WTC11 (cell line): ENCODE measurements around the gene CACNA2D3.

Source experiments
- CDX4 ChIP-seq: fragments of 250-450 bp; sonication (Bioruptor Pico); IDR thresholded peaks from 2 replicates; pipeline ENCODE4 v1.9.0; 2021; ENCODE audit warnings: moderate library complexity, mild to moderate bottlenecking, inconsistent platforms, borderline replicate concordance
- ETV6 ChIP-seq: sonication (generic); formaldehyde crosslinking; IDR thresholded peaks from 2 replicates; pipeline ENCODE4 v1.8.1; 2022; ENCODE audit warnings: mild to moderate bottlenecking, missing genetic modification reagents
- GABPB1 ChIP-seq: sonication (generic); formaldehyde crosslinking; IDR thresholded peaks from 2 replicates; pipeline ENCODE4 v1.8.1; 2023; ENCODE audit warnings: mild to moderate bottlenecking, missing genetic modification reagents
- IRF2 ChIP-seq: sonication (generic); formaldehyde crosslinking; IDR thresholded peaks from 2 replicates; pipeline ENCODE4 v1.8.0; 2022; ENCODE audit warnings: low read depth, missing genetic modification reagents, borderline replicate concordance
- JUN ChIP-seq: sonication (generic); formaldehyde crosslinking; IDR thresholded peaks from 2 replicates; pipeline ENCODE4 v1.8.0; 2023; ENCODE audit warnings: mild to moderate bottlenecking, missing genetic modification reagents
- RELA ChIP-seq: sonication (generic); formaldehyde crosslinking; IDR thresholded peaks from 2 replicates; pipeline ENCODE4 v1.8.1; 2022; ENCODE audit warnings: missing genetic modification reagents, mild to moderate bottlenecking, borderline replicate concordance
- ZMAT4 ChIP-seq: fragments of 250-450 bp; sonication (Bioruptor Pico); IDR thresholded peaks from 2 replicates; pipeline ENCODE4 v1.9.0; 2021; ENCODE audit warnings: mild to moderate bottlenecking
- ZNF263 ChIP-seq: sonication (generic); formaldehyde crosslinking; IDR thresholded peaks from 2 replicates; pipeline ENCODE4 v1.8.1; 2022; ENCODE audit warnings: low read depth, mild to moderate bottlenecking, moderate library complexity, missing genetic modification reagents
- ZNF512 ChIP-seq: sonication (generic); formaldehyde crosslinking; IDR thresholded peaks from 2 replicates; pipeline ENCODE4 v1.8.1; 2022; ENCODE audit warnings: missing genetic modification reagents, borderline replicate concordance
- TF ChIP-seq, protein P1 (sequence below): sonication (generic); formaldehyde crosslinking; IDR thresholded peaks from 2 replicates; pipeline ENCODE4 v1.8.0; 2022; ENCODE audit warnings: mild to moderate bottlenecking, missing genetic modification reagents
- TF ChIP-seq, protein P2 (sequence below): fragments of 200-600 bp; IDR thresholded peaks from 2 replicates; pipeline ENCODE4 v1.8.0; 2022; ENCODE audit warnings: antibody characterized with exemption
- TF ChIP-seq, protein P3 (sequence below): sonication (generic); formaldehyde crosslinking; IDR thresholded peaks from 2 replicates; pipeline ENCODE4 v1.8.1; 2023; ENCODE audit warnings: mild to moderate bottlenecking, missing genetic modification reagents

- TF ChIP-seq, protein P1, sequence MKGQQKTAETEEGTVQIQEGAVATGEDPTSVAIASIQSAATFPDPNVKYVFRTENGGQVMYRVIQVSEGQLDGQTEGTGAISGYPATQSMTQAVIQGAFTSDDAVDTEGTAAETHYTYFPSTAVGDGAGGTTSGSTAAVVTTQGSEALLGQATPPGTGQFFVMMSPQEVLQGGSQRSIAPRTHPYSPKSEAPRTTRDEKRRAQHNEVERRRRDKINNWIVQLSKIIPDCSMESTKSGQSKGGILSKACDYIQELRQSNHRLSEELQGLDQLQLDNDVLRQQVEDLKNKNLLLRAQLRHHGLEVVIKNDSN (CRISPR knock-in tag) = no peak
- TF ChIP-seq, protein P2, sequence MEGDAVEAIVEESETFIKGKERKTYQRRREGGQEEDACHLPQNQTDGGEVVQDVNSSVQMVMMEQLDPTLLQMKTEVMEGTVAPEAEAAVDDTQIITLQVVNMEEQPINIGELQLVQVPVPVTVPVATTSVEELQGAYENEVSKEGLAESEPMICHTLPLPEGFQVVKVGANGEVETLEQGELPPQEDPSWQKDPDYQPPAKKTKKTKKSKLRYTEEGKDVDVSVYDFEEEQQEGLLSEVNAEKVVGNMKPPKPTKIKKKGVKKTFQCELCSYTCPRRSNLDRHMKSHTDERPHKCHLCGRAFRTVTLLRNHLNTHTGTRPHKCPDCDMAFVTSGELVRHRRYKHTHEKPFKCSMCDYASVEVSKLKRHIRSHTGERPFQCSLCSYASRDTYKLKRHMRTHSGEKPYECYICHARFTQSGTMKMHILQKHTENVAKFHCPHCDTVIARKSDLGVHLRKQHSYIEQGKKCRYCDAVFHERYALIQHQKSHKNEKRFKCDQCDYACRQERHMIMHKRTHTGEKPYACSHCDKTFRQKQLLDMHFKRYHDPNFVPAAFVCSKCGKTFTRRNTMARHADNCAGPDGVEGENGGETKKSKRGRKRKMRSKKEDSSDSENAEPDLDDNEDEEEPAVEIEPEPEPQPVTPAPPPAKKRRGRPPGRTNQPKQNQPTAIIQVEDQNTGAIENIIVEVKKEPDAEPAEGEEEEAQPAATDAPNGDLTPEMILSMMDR = no peak
- TF ChIP-seq ZNF512 (CRISPR knock-in tag) (no peak), JUN (CRISPR knock-in tag) (no peak), RELA (CRISPR knock-in tag) (no peak), GABPB1 (no peak), CDX4 (CRISPR knock-in tag) (no peak), ZNF263 (CRISPR knock-in tag) (no peak), IRF2 (CRISPR knock-in tag) (no peak), ZMAT4 (CRISPR knock-in tag) (no peak), ETV6 (no peak)
- TF ChIP-seq, protein P3, sequence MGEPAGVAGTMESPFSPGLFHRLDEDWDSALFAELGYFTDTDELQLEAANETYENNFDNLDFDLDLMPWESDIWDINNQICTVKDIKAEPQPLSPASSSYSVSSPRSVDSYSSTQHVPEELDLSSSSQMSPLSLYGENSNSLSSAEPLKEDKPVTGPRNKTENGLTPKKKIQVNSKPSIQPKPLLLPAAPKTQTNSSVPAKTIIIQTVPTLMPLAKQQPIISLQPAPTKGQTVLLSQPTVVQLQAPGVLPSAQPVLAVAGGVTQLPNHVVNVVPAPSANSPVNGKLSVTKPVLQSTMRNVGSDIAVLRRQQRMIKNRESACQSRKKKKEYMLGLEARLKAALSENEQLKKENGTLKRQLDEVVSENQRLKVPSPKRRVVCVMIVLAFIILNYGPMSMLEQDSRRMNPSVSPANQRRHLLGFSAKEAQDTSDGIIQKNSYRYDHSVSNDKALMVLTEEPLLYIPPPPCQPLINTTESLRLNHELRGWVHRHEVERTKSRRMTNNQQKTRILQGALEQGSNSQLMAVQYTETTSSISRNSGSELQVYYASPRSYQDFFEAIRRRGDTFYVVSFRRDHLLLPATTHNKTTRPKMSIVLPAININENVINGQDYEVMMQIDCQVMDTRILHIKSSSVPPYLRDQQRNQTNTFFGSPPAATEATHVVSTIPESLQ (CRISPR knock-in tag) = no peak
Observed at GRCh38 chr3:54759166-54759565, 636.8 kb downstream of the CACNA2D3 start.
